Frontal cortex (tissue), 4 donors: ENCODE measurements around the gene PATJ. TPM values are rescaled to one million over a fixed set of nuclear protein-coding genes. Genes with fewer than 3 reads are reported as not detected.
"Not testable (repeated sequence)": the region's sequence is repeated elsewhere in the genome, so short reads cannot be mapped to it uniquely, and the experiment has no call there.

Experiments
- DNase-seq, 2 donors: peaks; one replicate each; pipeline ENCODE4 v3.0.0; 2012; ENCODE audit warnings: low spot score in 2 of 2
- FAIRE-seq: peaks from 2 replicates; lab custom pipeline; 2012; peaks lifted over from hg19 to GRCh38; lab: Jason Lieb, UNC
- total RNA-seq: library from RNA; depleted of rRNA; stranded (reverse); fragments of >200 nt; gene quantifications from one replicate; pipeline ENCODE4 v1.2.3, GENCODE V29; 2014
- donor health status: control.
- donor health status: control.
- donor health status: control.

The PATJ gene
- total RNA-seq, 1 donor from 2014 or later = 24.1 TPM

DNA sequence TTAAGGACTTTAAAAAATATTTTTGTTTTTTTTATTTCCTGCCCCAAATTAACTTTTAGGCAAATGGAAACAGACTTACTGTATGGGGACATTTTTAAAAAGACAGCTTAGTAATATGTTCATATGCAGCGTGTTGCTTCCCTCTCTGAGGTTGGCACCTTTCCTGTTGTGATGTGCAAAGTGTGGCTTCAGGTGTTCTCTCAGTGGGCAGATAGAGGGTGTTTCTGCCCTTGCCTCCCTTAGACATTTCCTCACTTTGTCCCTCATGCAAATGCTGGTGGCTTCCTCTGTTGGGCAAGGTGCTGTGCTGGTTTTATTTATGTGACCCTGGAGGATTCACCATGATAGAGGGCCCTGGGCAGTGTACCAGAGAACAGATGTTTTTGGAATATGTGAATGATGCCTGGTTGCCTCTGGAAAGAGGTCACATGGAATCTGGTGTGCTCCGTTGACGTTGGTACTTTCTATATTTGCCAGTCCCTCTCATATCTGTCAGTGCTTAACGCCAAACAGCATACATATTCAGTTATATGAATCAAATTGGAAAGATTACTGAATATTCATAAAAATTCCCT is 123.5 kb downstream of the PATJ start:
- DNase-seq = no peak
- FAIRE-seq = no peak

DNA sequence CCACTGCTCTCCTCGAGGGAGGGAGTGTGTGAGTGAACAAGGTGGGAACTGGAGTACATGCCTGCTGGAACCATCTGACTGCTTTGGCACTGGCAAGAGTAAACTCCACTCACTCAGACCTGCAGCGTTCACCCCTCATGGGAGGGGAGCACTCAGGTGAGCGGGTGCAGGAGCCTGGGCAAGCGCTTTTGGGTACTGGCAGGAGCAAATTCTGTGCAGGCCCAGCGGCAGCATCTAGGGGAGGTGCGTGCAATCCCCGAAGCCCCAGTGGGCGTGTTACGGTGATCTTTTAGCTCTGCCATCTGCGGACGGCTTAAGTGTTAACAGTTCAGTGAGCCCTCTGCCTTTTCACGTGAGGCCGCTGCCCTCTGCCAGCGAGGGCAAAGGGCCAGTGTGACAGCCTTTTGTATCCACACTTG is 127.4 kb downstream of the PATJ start:
- DNase-seq (no peak), FAIRE-seq (no peak)

DNA sequence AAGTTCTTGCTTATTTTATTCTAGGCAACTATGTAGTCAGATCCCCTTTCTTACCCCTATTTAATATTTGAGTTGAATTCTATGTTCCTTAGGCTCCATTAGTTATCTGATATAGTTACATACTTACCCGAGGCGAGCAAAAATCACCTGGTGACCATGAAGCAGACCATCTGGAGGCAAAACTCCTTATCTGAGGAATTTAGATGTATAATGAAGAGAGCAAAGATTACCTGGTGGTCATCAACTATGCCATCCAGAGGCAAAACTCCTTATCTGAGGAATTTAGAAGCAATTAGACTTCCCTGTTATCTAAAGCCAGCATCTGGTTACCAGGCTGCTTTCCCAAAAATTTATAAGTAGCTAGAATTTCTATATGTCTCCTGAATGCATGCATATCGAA is 129.9 kb downstream of the PATJ start:
- DNase-seq = no peak
- FAIRE-seq = no peak

DNA sequence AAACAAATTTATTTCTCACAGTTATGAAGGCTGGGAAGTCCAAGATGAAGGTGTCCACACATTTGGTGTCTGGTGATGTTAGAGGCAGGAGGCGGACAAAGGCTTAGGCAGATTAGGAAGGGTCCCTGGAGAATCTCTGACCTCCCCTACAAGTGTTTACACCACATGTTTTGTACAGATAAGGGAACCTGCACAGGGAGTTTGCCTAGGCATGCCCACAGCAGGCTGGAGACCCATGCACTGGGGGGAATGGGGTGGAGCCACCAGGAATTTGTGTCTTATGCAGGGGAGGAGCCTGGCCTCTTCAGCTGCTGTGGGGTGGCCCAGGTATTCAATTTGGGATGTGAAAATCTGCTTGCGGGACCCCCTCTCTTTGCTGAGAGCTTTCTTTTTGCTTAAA is 131.3 kb downstream of the PATJ start:
- DNase-seq (no peak), FAIRE-seq (no peak)

DNA sequence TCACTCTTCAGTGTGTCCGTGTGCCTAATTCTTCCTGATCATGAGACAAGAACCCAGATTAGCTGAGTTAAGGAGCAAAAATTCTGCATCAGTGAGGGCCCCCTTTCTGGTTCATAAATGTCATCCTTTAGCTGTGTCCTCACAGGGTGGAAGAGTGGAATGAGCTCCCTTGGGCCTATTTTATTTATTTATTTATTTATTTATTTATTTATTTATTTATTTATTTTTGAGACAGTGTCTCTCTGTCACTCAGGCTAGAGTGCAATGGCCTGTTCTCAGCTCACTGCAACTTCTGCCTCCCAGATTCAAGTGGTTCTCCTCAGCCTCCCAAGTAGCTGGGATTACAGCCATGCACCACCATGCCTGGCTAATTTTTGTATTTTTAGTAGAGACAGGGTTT is 131.7 kb downstream of the PATJ start:
- FAIRE-seq = no peak
- no peak for DNase-seq

DNA sequence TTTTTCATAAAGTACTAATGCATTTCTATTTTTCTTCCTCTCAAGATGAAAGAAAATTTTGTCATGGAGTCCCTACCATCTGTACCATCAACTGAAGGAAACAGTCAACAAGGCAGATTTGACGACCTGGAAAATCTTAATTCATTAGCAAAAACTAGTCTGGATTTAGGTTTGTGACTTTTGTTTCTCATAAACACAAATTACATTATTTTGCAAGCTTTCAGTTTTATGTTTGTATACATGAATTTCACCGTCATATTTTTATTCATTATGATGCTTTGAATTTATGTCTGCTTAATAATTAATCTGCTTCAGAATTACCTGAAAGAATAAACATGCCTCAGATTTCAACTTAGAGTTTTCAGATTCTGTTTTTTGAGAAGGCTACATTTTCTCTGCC is 132.9 kb downstream of the PATJ start:
- no peak for FAIRE-seq

DNA sequence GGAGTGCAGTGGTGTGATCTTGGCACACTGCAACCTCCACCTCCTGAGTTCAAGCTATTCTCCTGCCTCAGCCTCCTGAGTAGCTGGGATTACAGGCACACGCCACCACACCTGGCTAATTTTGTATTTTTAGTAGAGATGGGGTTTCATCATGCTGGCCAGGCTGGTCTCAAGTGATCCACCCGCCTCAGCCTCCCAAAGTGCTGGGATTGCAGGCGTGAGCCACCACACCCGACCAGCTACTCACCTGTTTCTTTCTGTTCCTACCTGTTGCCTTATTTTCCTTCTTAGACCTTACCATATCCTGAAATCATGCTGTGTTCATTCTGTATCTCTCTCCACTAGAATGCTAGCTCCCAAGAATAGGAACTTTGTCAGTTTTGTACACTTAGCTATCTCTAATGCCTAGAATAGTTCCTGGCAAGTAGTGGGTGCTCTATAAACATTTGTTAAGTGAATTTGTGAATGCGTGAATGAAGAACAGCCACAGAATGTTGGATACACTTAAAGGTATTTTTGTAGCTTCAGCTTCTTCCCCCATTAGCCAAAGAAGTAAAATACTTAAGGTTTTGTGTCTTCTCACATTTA is 137.7 kb downstream of the PATJ start:
- DNase-seq = not testable (repeated sequence)

More for the DNA sequence above, 132.9 kb downstream of the PATJ start:
- no peak for DNase-seq

DNA sequence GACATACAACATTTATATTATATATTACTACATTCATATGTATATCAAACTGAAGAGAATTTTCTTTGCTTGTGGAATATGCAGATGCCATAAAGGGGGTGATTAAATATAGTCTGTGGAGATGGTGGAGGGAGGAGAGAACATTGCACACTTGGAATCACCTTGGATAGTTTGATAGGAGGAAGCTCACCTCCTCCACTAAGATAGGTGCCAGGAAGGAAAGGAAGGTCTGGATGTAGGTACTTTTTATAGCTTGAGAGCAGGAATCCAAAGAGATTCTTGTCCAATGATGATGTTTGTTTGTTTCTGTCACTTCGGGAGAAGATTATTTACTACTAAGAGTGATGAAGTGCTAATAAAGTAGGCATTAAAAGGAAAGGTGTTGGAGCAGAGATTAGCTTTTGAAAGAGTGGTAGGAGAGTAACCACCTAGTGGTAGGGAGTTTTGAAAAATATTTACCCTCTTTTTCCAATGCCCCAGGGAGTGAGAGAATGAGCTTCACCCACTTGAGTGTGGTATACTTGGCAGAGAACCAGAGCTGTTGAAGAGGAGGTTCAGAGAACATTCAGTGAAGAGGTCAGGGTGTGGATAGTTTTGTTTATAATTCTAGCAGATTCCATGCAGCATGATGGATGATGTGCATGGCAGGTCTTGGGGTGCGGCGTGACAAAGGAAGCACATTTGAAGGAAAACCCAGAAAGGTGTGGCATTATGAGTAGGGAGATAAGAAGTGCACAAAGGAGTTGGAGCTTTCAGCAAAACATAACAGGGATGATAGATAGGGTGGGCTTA is 145.0 kb downstream of the PATJ start:
- no peak for FAIRE-seq
- DNase-seq = no peak

More for the DNA sequence above, 137.7 kb downstream of the PATJ start:
- not testable (repeated sequence) for FAIRE-seq

DNA sequence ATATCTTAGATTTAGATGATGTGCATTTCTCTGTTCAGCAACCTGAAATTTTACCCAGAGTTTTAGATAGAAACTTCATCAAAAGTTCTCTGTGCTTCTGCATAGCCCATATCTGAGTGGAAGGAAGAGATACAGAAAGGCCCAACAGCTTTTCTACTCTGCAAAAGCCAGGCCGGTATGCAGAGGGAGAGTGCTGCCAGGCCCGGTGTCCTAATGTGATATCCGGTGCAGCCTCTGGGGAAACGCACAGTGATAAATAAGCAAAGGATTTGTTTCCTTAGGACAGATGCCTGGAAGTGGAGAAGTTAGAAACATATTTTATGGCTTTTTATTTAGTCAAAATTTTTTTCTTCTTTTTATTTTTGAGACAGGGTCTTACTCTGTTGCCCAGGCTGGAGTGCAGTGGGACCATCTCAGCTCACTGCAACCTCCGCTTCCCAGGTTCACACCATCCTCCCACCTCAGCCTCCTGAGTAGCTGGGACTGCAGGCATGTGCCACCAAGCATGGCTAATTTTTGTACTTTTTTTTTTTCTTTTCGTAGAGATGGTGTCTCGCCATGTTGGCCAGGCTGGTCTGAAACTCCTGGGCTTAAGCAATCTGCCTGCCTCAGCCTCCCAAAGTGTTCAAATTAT is 145.8 kb downstream of the PATJ start:
- no peak for FAIRE-seq
- no peak for DNase-seq

DNA sequence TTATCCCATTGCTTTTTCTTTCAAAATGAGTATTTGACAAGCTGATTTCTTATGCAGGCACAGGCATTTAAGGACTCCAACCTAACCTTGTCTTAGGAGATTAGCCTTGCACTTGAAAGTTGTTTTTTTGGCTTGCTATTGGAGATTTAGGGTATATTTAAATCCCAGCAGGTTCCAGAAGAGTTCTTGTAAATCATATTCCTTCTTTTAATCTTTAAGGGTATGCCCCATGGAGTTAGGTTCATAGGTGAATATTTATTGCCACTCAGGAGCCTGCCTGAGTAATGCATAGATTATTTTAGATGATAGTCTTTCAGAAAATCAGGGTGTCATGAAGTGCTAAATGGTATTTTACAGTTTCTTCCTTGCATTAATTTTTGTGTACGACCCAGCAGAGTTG is 146.5 kb downstream of the PATJ start:
- DNase-seq (no peak), FAIRE-seq (no peak)

DNA sequence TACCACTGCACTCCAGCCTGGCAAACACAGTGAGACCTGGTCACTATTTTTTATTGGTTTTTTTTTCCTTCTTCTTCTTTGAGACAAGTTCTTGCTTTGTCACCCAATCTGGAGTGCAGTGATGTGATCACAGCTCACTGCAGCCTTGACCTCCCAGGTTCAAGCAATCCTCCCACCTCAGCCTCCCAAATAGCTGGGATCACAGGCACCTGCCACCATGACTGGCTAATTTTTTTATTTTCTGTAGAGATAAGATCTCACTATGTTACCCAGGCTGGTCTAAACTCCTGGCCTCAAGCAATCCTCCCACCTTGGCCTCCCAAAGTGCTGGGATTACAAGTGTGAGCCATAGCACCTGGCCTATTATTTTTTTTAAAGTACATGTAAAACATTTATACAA is 148.2 kb downstream of the PATJ start:
- FAIRE-seq, DNase-seq: not testable (repeated sequence)

DNA sequence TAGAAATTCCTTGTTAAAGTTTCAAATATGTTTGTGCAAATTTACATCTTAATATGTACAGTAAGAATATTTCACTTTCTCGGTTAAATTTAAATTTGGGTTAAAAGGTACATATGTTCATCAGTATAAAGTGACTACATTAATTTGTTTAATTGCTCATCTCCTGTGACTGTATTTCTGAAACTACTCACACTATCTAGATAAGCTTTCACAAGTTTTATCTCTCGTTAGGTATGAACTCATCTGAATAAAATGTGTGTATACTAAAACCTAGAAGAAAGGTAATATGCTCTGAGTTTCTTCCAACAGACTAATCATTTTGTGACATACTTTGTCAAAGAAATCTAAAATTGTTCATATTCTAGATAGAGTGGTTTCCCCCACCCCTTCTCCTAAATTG is 150.7 kb downstream of the PATJ start:
- FAIRE-seq (no peak), DNase-seq (no peak)

DNA sequence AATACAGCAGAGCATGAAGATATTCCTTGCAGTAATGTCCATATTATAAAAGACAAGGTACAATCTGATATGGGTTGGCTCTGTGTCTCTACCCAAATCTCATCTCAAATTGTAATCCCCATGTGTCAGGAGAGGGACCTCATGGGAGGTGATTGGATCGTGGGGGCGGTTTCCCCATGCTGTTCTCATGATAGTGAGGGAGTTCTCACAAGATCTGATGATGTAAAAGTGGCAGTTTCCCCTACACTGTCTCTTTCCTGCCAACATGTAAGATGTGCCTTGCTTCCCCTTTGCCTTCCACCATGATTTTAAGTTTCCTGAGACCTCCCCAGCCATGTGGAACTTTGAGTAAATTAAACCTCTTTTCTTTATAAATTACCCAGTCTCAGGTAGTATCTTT is 152.0 kb downstream of the PATJ start:
- FAIRE-seq, DNase-seq: not testable (repeated sequence)

DNA sequence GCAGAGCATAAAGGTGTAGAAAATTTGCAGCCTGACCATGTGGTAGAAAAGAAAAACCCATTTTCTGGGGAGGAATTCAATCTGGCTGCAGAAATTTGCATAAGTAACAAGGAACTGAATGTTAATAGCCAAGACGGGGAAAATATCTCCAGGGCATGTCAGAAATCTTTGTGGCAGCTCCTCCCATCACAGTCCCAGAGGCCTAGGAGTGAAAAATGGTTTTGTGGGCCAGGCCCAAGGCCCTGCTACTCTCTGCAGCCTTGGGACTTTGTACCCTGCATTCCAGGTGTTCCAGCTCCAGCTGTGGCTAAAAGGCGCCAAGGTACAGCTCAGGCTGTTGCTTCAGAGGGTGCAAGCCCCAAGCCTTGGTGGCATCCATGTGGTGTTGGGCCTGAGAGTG is 152.9 kb downstream of the PATJ start:
- DNase-seq = no peak
- FAIRE-seq = no peak

DNA sequence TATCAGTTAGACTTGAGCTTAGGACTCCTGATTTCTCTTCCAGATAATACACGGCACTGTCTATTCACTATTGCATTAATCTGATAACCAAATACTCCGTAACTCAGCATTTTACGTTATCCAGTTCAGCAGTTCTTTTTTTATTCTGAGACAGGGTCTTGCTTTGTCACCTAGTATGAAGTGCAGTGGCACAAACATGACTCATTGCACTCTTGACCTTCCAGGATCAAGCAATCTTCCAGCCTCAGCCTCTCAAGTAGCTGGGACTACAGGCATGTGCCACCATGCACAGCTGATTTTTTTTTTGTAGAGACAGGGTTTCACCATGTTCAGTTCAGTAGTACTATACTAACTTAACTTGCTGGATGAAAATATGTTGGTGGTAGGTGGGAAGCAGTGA is 156.4 kb downstream of the PATJ start:
- no peak for FAIRE-seq
- DNase-seq = no peak

DNA sequence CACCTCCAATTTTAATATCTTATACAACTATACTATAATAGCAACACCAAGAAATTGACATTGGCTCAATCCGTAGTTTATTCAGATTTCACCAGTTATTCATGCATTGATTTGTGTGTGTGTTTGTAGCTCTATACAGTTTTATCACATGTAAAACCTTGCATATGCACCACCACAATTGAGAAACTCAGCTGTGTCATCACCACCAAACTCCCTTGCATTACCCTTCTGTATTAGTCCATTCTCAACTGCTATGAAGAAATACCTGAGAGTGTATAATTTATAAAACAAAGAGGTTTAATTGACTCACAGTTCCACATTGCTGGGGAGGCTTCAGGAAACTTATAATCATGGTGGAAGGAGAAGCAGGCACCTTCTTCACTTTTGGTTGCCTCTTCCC is 162.1 kb downstream of the PATJ start:
- DNase-seq = no peak
- no peak for FAIRE-seq

DNA sequence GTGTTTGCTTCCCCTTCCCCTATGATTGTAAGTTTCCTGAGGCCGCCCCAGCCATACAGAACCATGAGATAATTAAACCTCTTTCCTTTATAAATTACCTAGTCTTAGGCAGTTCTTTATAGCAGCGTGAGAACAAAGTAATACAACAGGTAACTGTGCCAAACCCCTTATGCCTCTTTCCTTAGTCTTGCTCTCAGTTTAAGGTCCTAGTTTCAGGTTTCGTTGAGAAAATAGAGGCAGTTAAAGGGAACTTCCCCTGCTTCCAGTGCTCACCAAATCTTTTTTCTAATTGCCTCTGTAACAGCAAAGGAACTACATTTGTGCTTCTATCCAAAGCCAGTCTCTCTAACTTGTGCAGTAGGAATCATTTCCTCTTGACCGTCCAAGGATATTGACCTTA is 164.8 kb downstream of the PATJ start:
- no peak for DNase-seq
- no peak for FAIRE-seq

DNA sequence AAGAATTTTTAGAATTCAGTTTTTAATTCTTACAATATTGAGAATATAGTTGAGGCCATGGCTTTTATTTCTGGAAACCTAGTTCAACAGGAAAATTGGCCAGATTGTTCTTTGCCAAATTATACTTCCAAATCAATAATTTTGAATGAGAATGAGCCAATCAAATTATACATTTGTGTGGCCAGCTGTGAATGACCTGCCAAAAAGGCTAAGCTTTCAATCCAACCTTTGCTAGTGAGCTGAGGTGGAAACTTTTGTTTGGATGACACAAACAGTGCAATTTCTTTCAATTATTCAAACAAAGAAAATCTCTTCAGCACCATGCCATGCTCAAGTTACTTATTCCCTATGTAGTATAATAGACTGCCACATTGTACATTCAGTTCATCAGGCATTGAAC is 167.8 kb downstream of the PATJ start:
- DNase-seq (no peak), FAIRE-seq (no peak)

DNA sequence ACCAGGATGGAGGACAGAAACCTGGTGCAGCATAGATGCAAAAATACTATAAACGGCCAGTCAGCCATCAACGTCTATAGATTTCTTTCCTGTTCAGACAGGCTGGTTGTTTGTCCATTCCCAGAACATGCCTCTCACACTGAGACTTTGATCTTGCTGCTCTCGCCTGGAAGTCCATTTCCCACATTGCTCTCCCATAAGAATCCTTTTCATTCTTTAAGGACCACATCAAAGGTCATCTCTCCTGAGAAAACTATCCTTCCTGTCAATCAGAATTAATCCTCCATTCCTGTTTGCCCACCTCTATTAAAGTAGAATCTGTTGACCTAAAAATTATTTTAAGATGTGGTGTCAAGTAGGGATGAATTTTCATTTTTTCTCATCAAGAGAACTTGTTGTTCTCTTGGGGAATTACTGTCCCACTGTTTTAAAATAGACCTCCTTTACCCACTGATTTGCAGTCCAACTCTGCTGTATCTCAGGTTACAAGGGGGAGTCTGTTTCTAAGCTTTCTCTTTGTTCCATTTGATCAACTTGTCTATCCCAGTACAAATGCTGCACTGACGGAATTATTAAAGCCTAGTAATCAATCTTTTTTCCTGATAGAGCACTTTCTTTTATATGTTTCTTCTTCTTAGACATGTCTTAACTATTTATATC is 172.7 kb downstream of the PATJ start:
- no peak for FAIRE-seq
- no peak for DNase-seq

DNA sequence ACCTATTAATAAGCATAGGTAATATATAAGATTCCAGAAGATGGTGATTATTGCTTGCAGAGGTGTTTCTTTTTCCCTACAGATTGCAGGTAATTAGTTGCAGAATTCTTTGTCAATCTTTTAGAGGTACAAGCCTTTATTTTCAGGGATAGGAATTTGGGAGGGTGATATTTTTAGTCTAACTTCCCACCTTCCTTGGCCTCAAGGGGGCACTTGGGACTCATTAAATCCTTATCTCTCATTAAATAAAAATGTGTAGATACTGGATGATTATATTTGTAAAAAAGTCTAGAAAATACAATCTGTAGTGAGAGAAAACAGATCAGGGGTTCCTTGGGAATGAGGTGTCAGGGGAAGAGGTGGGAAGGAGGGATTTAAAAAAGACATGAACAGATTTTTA is 179.2 kb downstream of the PATJ start:
- DNase-seq (no peak), FAIRE-seq (no peak)
